ENCODE data around the gene ADAMTSL1.

DNA sequence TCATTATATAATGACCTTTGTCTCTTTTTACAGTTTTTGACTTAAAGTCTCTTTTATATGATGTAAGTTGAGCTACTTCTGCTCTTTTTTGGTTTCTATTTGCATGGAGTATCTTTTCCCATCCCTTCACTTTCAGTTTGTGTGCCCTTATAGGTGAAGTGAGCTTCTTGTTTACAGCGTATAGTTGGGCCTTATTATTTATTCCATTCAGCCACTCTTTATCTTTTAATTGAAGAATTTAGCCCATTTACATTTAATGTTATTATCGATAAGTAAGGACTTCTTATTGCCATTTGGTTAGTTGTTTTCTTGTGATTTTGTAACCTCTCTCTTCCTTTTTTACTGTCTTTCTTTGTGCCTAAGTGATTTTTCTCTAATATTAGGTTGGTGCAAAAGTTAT lies 117.3 kb downstream of the ADAMTSL1 start:
- TF ChIP-seq, protein P1, sequence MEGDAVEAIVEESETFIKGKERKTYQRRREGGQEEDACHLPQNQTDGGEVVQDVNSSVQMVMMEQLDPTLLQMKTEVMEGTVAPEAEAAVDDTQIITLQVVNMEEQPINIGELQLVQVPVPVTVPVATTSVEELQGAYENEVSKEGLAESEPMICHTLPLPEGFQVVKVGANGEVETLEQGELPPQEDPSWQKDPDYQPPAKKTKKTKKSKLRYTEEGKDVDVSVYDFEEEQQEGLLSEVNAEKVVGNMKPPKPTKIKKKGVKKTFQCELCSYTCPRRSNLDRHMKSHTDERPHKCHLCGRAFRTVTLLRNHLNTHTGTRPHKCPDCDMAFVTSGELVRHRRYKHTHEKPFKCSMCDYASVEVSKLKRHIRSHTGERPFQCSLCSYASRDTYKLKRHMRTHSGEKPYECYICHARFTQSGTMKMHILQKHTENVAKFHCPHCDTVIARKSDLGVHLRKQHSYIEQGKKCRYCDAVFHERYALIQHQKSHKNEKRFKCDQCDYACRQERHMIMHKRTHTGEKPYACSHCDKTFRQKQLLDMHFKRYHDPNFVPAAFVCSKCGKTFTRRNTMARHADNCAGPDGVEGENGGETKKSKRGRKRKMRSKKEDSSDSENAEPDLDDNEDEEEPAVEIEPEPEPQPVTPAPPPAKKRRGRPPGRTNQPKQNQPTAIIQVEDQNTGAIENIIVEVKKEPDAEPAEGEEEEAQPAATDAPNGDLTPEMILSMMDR (IDR thresholded peaks at IDR 0.05), result no peak
- TF ChIP-seq, protein P2, sequence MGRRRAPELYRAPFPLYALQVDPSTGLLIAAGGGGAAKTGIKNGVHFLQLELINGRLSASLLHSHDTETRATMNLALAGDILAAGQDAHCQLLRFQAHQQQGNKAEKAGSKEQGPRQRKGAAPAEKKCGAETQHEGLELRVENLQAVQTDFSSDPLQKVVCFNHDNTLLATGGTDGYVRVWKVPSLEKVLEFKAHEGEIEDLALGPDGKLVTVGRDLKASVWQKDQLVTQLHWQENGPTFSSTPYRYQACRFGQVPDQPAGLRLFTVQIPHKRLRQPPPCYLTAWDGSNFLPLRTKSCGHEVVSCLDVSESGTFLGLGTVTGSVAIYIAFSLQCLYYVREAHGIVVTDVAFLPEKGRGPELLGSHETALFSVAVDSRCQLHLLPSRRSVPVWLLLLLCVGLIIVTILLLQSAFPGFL (CRISPR knock-in tag; IDR thresholded peaks at IDR 0.05; ENCODE audit: borderline replicate concordance), result no peak
- TF ChIP-seq, protein P3, sequence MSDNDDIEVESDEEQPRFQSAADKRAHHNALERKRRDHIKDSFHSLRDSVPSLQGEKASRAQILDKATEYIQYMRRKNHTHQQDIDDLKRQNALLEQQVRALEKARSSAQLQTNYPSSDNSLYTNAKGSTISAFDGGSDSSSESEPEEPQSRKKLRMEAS (CRISPR knock-in tag; IDR thresholded peaks at IDR 0.05), result no peak
